GM12875 (cell line): Measurements from ENCODE around the gene GUCY1A1.
"Not testable (repeated sequence)": the region's sequence is repeated elsewhere in the genome, so short reads cannot be mapped to it uniquely, and the experiment has no call there.

Source experiments
- H3K4me3 ChIP-seq: one replicate; pipeline ENCODE4 v1.5.1; 2011; ENCODE audit warnings: low read depth, low read length, control low read depth
- TF ChIP-seq, protein P1 (sequence below): IDR thresholded peaks from 2 replicates; pipeline ENCODE4 v1.5.1; 2011; ENCODE audit warnings: low read depth, mild to moderate bottlenecking, control low read depth, inconsistent platforms, low read length, moderate library complexity, borderline replicate concordance; ENCODE audit not compliant: insufficient read depth

The GUCY1A1 gene

DNA sequence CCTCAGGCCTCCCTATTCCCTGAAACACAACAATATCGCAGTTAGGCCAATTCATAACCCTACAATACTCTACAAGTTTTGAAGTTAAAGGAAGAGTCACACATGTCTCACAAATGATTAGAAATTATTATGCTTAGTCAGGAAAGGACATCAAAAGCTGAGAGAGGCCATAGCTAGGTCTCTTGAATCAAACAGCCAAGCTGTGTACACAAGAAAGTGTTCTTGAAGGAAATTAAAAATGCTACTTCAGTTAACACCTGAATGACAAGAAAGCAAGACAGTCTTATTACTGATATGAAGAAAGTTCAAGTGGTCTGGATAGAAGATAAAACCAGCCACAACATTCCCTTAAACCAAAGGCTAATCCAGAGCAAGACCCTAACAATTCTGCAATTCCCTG, 23.6 kb upstream of the GUCY1A1 start:
- no peak overlapping the region for H3K4me3 ChIP-seq
- TF ChIP-seq, protein P1, sequence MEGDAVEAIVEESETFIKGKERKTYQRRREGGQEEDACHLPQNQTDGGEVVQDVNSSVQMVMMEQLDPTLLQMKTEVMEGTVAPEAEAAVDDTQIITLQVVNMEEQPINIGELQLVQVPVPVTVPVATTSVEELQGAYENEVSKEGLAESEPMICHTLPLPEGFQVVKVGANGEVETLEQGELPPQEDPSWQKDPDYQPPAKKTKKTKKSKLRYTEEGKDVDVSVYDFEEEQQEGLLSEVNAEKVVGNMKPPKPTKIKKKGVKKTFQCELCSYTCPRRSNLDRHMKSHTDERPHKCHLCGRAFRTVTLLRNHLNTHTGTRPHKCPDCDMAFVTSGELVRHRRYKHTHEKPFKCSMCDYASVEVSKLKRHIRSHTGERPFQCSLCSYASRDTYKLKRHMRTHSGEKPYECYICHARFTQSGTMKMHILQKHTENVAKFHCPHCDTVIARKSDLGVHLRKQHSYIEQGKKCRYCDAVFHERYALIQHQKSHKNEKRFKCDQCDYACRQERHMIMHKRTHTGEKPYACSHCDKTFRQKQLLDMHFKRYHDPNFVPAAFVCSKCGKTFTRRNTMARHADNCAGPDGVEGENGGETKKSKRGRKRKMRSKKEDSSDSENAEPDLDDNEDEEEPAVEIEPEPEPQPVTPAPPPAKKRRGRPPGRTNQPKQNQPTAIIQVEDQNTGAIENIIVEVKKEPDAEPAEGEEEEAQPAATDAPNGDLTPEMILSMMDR = no peak

GRCh38 chr4:155646001-155646400, 20.6 kb upstream of the GUCY1A1 start:
- H3K4me3 ChIP-seq = no peak overlapping the region
- TF ChIP-seq, protein P1 = no peak

GRCh38 chr4:155650785-155651184, 15.9 kb upstream of the GUCY1A1 start:
- H3K4me3 ChIP-seq = not testable (repeated sequence)

DNA sequence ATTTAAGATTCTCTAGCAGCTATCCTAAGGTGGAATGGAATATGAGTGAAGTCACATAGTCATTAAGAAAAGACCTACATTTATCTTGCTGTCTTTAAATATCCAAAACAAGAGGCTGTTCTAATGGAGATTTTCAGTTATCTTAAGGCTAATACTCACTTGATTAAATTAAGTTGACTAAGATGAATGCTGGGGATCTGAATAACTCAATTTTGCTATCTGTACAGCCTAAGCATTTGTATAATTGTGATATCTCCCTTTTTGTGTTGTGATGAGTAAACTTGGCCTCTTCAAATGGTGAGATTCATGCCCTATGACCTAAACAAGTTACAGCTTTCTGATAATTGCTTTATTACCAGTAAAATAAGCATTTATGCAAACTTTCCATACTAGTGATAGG, 13.6 kb upstream of the GUCY1A1 start:
- no peak overlapping the region for H3K4me3 ChIP-seq
- TF ChIP-seq, protein P1 = no peak

- TF ChIP-seq, protein P1 = no peak
These were observed 10.6 kb upstream of the GUCY1A1 start for GRCh38 chr4:155656025-155656424.

GRCh38 chr4:155657169-155657568, 9.5 kb upstream of the GUCY1A1 start:
- TF ChIP-seq, protein P1 = no peak
- no peak overlapping the region for H3K4me3 ChIP-seq

More at GRCh38 chr4:155656025-155656424, 10.6 kb upstream of the GUCY1A1 start:
- H3K4me3 ChIP-seq = no peak overlapping the region

DNA sequence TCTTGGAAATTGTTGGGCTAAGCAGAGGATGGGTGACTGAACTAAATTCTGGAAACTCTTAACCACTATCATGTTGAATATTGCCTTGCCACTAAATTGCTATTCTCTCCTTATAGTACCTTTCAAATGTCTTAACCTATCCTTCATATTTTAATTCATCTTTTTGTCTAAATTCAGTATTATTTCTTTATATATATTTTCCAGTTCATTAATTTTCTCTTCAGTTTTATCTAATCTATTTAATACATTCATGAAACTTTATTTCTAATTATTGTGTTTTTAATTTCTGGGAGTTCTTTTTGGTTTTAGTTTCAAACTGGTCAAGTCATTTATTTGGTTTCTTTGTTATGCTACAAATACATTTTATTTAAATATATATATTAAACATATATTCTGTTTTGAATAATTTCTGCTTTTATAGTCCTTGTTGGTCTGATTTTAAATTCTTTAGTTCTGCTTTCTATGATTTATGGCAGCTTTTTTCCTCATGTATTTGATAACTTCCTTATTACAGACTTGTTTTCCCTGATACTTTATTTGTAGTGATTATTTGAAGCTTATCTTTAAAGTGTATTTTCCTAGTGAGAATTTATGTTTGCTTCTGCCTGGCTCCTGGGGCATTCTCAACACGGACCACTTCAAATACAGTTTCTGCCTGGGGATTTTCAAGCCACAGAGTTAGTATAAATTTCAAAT, 8.5 kb upstream of the GUCY1A1 start:
- TF ChIP-seq, protein P1 = no peak

More for the DNA sequence above, 8.5 kb upstream of the GUCY1A1 start:
- H3K4me3 ChIP-seq = no peak overlapping the region
